Natural killer cell treated with Interleukin-12 subunit alpha and Interleukin-12 subunit beta and Interleukin-15 and Interleukin-18, amount 100 ng/mL, for 72 hours (primary cell): ENCODE measurements around the gene ZSCAN5C. TPM values are rescaled to one million over a fixed set of nuclear protein-coding genes. Genes with fewer than 3 reads are reported as not detected.
"Not testable (repeated sequence)": the region's sequence is repeated elsewhere in the genome, so short reads cannot be mapped to it uniquely, and the experiment has no call there.

ENCODE experiments used
- ATAC-seq, 2 donors: fragments of 150-1000 bp; cut with Tn5 transposase in 1 of 2; sonication (Bioruptor Pico), chemical (Tn5 transposase) in 1 of 2; 2 replicates each; pipeline ENCODE4 v1.10.0; 2021
- DNase-seq: peaks from one replicate; pipeline ENCODE4 v3.0.0; 2022; ENCODE audit warnings: low spot score
- H3K27ac Mint-ChIP-seq, 2 donors: 1 replicate in 1 of 2; 2 replicates in 1 of 2; pipeline ENCODE4 v1.8.0; 2022; ENCODE audit warnings: mixed read lengths in 2 of 2, mild to moderate bottlenecking in 1 of 2, moderate library complexity in 1 of 2
- H3K27me3 Mint-ChIP-seq, 2 donors: 1 replicate in 1 of 2; 2 replicates in 1 of 2; pipeline ENCODE4 v1.8.0; 2022; ENCODE audit warnings: mixed read lengths in 2 of 2
- H3K36me3 Mint-ChIP-seq: one replicate; pipeline ENCODE4 v1.8.0; 2022; ENCODE audit warnings: mixed read lengths
- H3K4me1 Mint-ChIP-seq, 2 donors: 1 replicate in 1 of 2; 2 replicates in 1 of 2; pipeline ENCODE4 v1.8.0; 2022; ENCODE audit warnings: low read depth in 2 of 2, mixed read lengths in 2 of 2, mild to moderate bottlenecking in 1 of 2
- H3K4me3 Mint-ChIP-seq: one replicate; pipeline ENCODE4 v1.8.0; 2022; ENCODE audit warnings: mixed read lengths
- H3K9me3 Mint-ChIP-seq: 2 replicates; pipeline ENCODE4 v1.8.0; 2022; ENCODE audit warnings: mixed read lengths
- total RNA-seq, 2 donors: library from RNA; stranded (reverse); gene quantifications; one replicate each; pipeline ENCODE4 v1.2.3, GENCODE V29; 2022

Gene ZSCAN5C
- total RNA-seq, 2 donors from 2014 or later: not detected

DNA sequence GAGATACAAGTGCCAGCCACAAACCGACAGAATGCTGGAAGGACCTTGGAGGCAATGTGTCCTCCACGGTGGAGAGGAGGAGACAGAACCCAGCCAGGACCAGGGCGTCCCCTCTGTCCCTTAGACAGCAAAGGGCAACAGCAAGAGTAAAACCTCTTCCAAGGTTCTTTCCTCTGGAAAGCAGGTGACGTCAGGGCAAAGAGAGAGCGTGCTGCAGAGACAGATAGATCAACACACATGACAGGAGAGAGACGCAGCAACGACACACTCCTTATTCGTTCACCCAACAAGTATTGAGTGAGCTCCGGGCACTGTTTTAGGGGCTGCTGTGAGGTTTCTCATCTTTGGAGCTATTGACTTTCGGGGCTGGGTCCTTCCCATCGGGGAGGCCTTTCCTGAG is 27.5 kb upstream of the ZSCAN5C start:
- Mint-ChIP-seq H3K4me1 (peaks cover 4% of the 10 kb centered on the region in 2 donors), H3K9me3 (no peaks in the 10 kb centered on the region), H3K36me3 (no peaks in the 10 kb centered on the region), H3K27me3 (peaks cover 0 to 5% of the 10 kb centered on the region in 2 donors), H3K27ac (no peak overlapping the region), H3K4me3 (no peak overlapping the region)
- DNase-seq: no peak
- peak in 1 of 2 donors; percentile 15 for ATAC-seq

GRCh38 chr19:56175861-56176307 is 26.2 kb upstream of the ZSCAN5C start, which contains the start of gene GALP:
GALP (plus strand) TSS chr19:56176008; CDS start chr19:56177109, 1,101 bp downstream.
- not testable (repeated sequence) for H3K36me3 Mint-ChIP-seq, ATAC-seq, DNase-seq, H3K4me1 Mint-ChIP-seq, H3K27me3 Mint-ChIP-seq, H3K4me3 Mint-ChIP-seq, H3K27ac Mint-ChIP-seq, H3K9me3 Mint-ChIP-seq

- ATAC-seq, H3K27me3 Mint-ChIP-seq, H3K36me3 Mint-ChIP-seq, H3K9me3 Mint-ChIP-seq, H3K4me1 Mint-ChIP-seq, H3K4me3 Mint-ChIP-seq, H3K27ac Mint-ChIP-seq, DNase-seq: not testable (repeated sequence)
Observed at GRCh38 chr19:56176310-56176709, 25.8 kb upstream of the ZSCAN5C start.

DNA sequence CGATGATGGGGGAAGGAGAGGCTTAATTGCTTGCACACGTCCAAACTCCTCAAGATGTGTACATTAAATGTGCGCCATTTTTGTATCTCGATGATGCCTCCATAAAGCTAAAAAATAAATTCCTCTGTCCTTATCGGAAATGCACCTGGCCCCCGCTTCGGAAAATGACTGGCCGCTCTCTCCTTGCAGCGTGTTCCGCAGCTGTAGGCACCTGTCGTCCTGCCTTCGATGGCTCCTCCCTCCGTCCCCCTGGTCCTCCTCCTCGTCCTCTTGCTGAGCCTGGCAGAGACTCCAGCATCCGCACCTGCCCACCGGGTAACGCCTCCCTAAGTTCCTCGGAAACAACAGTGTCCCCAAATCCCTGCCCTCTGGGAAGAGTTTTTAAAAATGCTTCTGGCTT is 25.2 kb upstream of the ZSCAN5C start:
- ATAC-seq (no peak), DNase-seq (no peak)
- no peak overlapping the region for H3K27ac Mint-ChIP-seq
- peaks cover under 1 to 2% of the 10 kb centered on the region in 2 donors for H3K4me1 Mint-ChIP-seq
- H3K27me3 Mint-ChIP-seq: peaks cover 0 to 5% of the 10 kb centered on the region in 2 donors
- no peaks in the 10 kb centered on the region for H3K36me3 Mint-ChIP-seq
- no peak overlapping the region for H3K4me3 Mint-ChIP-seq
- H3K9me3 Mint-ChIP-seq: no peaks in the 10 kb centered on the region

DNA sequence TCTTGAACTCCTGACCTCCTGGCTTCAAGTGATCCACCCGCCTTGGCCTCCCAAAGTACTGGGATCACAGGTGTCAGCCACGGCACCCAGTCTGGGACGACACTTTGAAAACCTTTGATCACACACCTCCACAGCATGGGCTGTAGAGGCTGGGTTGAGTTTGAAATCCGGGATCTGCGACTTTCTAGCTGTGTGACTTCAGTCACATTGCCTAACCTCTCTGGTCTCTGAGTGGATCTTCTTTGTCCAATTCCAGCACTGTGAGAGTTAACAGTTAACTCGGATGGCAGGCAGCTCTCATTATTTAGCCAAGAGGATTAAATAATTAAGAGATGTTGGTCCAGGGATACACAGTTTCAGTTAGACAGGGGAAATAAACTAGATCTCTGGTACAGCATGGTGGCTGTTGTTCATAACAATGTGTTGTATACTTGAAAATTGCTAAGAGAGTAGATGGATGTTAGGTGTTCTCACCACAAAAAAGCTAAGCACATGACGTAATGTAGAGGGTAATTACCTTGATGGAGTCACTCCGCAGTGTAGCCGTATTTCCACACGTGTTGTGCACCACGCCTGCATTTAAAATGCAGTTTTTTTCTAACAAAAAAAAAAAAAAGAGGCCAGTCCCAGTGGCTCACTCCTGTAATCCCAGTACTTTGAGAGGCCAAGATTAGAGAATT is 24.4 kb upstream of the ZSCAN5C start:
- Mint-ChIP-seq H3K9me3 (no peaks in the 10 kb centered on the region), H3K4me1 (no peaks in the 10 kb centered on the region), H3K27ac (no peak overlapping the region), H3K36me3 (no peaks in the 10 kb centered on the region), H3K4me3 (no peak overlapping the region), H3K27me3 (peaks cover 0 to 5% of the 10 kb centered on the region in 2 donors)
- DNase-seq: no peak
- ATAC-seq: no peak

DNA sequence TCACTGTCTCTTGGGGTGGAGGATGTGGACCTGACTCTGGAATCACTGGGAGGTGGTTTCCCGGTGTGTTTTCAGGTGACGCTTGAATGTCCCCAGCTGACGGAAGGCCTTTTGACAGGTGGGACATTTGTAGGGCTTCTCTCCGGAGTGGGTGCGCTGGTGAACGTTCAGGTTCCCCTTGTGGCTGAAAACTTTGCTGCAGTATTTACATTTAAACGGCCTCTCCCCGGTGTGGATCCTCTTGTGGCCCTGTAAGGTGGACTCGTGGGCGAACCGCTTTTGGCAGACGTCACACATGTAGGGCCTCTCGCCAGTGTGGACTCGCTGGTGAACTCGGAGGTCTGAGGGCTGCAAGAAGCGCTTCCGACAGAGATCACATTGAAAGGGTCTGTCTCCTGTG is 12.3 kb upstream of the ZSCAN5C start:
- H3K9me3 Mint-ChIP-seq: no peaks in the 10 kb centered on the region
- peaks cover 0 to 3% of the 10 kb centered on the region in 2 donors for H3K27me3 Mint-ChIP-seq
- no peak overlapping the region for H3K4me3 Mint-ChIP-seq
- DNase-seq (no peak), ATAC-seq (no peak)
- no peaks in the 10 kb centered on the region for H3K36me3 Mint-ChIP-seq
- no peak overlapping the region for H3K27ac Mint-ChIP-seq
- peaks cover 0 to 5% of the 10 kb centered on the region in 2 donors for H3K4me1 Mint-ChIP-seq

- H3K27ac Mint-ChIP-seq: no peak overlapping the region
- no peaks in the 10 kb centered on the region for H3K36me3 Mint-ChIP-seq
Observed at GRCh38 chr19:56191115-56191514, 11.0 kb upstream of the ZSCAN5C start.

GRCh38 chr19:56191711-56192110 is 10.4 kb upstream of the ZSCAN5C start:
- DNase-seq: no peak
- Mint-ChIP-seq H3K27me3 (no peaks in the 10 kb centered on the region), H3K4me1 (no peaks in the 10 kb centered on the region), H3K36me3 (no peaks in the 10 kb centered on the region), H3K27ac (no peak overlapping the region), H3K9me3 (no peaks in the 10 kb centered on the region), H3K4me3 (no peak overlapping the region)
- ATAC-seq: no peak

More at GRCh38 chr19:56191115-56191514, 11.0 kb upstream of the ZSCAN5C start:
- no peak overlapping the region for H3K4me3 Mint-ChIP-seq
- H3K4me1 Mint-ChIP-seq: no peaks in the 10 kb centered on the region
- no peak for ATAC-seq
- H3K9me3 Mint-ChIP-seq: no peaks in the 10 kb centered on the region
- no peaks in the 10 kb centered on the region for H3K27me3 Mint-ChIP-seq
- no peak for DNase-seq

GRCh38 chr19:56193981-56194640 is 8.0 kb upstream of the ZSCAN5C start:
- no peak for ATAC-seq
- no peaks in the 10 kb centered on the region for H3K4me1 Mint-ChIP-seq
- no peaks in the 10 kb centered on the region for H3K36me3 Mint-ChIP-seq
- H3K27me3 Mint-ChIP-seq: no peaks in the 10 kb centered on the region
- no peaks in the 10 kb centered on the region for H3K9me3 Mint-ChIP-seq
- H3K4me3 Mint-ChIP-seq: no peak overlapping the region
- no peak for DNase-seq
- no peak overlapping the region for H3K27ac Mint-ChIP-seq

GRCh38 chr19:56197646-56198045 is 4.4 kb upstream of the ZSCAN5C start, which contains the start of gene ZSCAN5B:
ZSCAN5B (minus strand) TSS chr19:56197783; CDS start chr19:56193052, 4,731 bp downstream.
- H3K27ac Mint-ChIP-seq, H3K9me3 Mint-ChIP-seq, DNase-seq, ATAC-seq, H3K36me3 Mint-ChIP-seq, H3K4me3 Mint-ChIP-seq, H3K4me1 Mint-ChIP-seq: not testable (repeated sequence)
- H3K27me3 Mint-ChIP-seq: peaks cover 4 to 17% of the 10 kb centered on the region in 2 donors

GRCh38 chr19:56199687-56200086 is 2.4 kb upstream of the ZSCAN5C start:
- Mint-ChIP-seq H3K27ac (no peak overlapping the region), H3K4me3 (no peak overlapping the region), H3K27me3 (peaks cover 4 to 17% of the 10 kb centered on the region in 2 donors), H3K36me3 (no peaks in the 10 kb centered on the region), H3K4me1 (no peaks in the 10 kb centered on the region), H3K9me3 (no peaks in the 10 kb centered on the region)
- no peak for DNase-seq
- no peak for ATAC-seq

- not testable (repeated sequence) for DNase-seq, H3K4me1 Mint-ChIP-seq, H3K9me3 Mint-ChIP-seq, H3K4me3 Mint-ChIP-seq, ATAC-seq, H3K27me3 Mint-ChIP-seq, H3K27ac Mint-ChIP-seq, H3K36me3 Mint-ChIP-seq
Observed at GRCh38 chr19:56207581-56207980, 5.5 kb downstream of the ZSCAN5C start.

GRCh38 chr19:56209091-56209490 is 7.0 kb downstream of the ZSCAN5C start:
- ATAC-seq (no peak), DNase-seq (no peak)
- Mint-ChIP-seq H3K27ac (no peak overlapping the region), H3K4me3 (no peak overlapping the region), H3K27me3 (peaks cover 7 to 14% of the 10 kb centered on the region in 2 donors), H3K9me3 (no peaks in the 10 kb centered on the region), H3K4me1 (no peaks in the 10 kb centered on the region), H3K36me3 (no peaks in the 10 kb centered on the region)

DNA sequence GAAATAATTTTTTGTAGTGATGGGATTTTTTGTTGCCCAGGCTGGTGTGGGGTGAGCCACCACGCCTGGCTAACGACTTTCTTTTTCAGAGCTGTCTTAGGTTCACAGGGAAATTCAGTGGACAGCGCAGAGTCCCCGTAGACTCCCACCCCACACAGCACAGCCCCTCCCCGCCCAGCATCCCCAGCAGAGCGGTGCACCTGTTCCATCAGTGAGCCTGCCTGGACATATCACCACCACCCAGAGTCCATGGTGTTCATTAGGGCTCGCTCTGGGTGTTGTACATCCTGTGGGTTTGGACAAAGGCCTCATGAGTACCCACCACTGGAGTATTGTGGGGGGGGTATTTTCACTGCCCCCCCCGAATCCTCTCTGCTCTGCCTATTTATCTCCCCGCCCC is 8.0 kb downstream of the ZSCAN5C start:
- not testable (repeated sequence) for H3K27ac Mint-ChIP-seq, H3K9me3 Mint-ChIP-seq, H3K4me3 Mint-ChIP-seq, H3K4me1 Mint-ChIP-seq, H3K36me3 Mint-ChIP-seq, DNase-seq
- ATAC-seq: peak in 1 of 2 donors; percentile 48
- H3K27me3 Mint-ChIP-seq: peaks cover 13 to 20% of the 10 kb centered on the region in 2 donors
